GM19240 (cell line): ENCODE results near the gene KIF25.

Experiments used
- DNase-seq: peaks from one replicate; pipeline ENCODE4 v3.0.0; 2011; ENCODE audit warnings: low spot score; ENCODE audit not compliant: insufficient read length

Gene KIF25

DNA sequence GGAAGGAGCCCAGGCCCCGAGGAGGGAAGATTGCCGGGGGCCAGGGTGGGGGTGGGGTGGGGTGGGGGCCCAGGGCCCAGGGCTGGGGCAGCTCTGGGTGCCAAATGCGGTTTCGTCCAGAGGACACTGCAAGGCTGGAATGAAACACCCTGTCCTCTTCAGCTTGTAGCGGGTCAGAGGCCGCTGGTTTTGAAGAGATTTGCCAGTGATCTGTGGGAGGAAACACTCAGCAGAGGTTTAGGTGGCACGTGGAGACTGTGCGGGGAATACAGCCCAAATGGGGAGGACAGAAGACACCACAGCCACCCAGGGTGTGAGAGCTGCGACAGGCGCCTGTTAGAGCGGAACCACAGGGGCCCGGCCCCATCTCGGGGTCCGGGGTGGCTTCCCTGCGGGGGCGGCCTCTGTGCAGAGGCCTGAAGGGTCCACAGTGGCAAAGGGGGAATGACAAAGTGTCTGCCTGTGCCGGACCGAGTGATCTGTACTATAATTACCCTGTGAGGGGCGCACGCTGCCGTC is 52.3 kb downstream of the KIF25 start:
- no peak for DNase-seq

- no peak for DNase-seq
Observed at GRCh38 chr6:168050225-168050880, 52.9 kb downstream of the KIF25 start.

- no peak for DNase-seq
Observed at GRCh38 chr6:168050881-168051586, 53.6 kb downstream of the KIF25 start.

DNA sequence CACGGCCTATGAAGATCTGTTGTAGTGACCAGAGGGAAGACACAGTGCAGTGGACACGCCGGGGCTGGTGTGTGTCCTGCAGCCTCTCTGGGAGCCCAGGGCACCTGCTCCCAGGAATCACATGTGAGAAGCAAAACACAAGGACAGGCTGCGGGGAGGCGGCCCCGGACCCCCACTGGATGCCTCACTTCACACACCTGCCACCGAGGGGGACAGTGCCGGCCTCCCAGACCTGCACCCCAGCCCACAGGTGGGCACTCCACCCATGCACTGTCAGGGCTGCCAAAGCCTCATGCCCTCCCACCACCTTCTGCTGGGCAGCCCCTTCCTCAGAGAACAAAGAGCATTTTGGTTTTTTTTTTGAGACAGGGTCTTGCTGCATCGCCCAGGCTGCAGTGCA is 54.2 kb downstream of the KIF25 start:
- no peak for DNase-seq

DNA sequence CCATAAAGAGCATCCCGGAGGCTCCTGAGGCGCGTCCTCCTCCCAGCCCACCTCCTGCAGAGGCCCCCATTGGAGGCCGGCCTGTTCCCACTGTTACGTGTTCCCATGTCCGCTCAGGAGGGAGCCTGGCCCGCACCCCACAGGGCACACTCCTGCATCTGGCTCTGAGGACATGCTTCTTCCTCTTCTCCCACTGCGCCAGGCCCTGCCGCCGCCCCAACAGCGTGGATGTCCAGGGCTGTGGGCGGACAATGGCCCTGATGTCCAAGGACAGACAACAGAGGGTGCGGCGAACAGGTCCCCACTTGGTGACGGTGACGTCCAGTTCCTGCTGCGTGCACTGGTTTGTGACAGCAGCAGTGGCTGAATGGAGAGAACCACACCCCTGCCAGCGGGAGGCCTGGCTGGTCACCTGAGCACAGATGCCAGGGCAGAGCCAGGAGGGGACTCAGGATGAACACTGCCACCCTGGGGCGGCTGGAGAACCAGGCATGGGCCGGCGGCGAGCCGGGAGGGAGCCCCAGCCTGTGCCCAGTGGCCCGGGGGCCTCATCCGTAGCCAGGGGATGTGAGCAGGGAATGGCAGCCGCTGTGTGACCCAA is 54.9 kb downstream of the KIF25 start:
- no peak for DNase-seq

- no peak for DNase-seq
Observed at GRCh38 chr6:168053086-168053956, 55.9 kb downstream of the KIF25 start.

GRCh38 chr6:168053957-168054471 is 56.5 kb downstream of the KIF25 start:
- DNase-seq = no peak

DNA sequence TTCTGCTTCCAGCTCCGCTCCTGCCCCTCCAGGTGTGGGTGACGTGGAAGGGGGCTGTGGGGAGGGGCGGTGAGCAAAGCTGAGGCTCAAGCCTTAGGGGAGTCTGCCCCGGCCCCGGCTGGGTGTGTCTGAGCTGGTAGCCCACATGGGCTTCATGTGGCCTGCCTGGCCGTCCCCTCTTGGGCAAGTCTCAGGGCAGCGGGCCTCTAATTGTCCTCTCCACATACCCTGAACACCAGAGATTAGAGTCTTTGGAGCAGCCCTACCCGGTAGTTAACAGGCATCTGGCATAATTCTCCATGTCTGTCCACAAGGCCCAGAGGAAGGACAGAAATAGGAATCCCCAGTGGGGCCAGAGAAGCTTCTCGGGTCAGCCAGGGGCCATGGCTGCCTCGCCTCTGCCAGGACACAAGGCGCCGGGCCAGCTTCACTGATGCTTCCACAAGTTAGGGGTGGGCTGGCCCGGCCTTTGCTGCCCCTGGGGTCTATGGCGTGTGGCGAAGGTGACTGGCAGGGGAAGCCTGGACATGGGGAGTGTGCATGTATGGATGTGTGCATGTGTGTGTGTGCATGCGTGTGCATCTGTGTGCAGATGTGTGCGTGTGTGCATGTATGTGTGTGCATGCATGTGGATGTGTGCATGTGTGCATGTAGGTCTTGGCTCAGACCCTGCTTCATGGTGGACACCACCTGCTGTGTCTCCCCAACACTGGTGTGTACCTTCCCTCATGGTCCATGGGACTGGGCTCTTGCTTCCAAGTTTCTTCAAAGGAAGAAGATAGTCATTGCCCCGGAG is 57.5 kb downstream of the KIF25 start:
- DNase-seq = no peak

DNA sequence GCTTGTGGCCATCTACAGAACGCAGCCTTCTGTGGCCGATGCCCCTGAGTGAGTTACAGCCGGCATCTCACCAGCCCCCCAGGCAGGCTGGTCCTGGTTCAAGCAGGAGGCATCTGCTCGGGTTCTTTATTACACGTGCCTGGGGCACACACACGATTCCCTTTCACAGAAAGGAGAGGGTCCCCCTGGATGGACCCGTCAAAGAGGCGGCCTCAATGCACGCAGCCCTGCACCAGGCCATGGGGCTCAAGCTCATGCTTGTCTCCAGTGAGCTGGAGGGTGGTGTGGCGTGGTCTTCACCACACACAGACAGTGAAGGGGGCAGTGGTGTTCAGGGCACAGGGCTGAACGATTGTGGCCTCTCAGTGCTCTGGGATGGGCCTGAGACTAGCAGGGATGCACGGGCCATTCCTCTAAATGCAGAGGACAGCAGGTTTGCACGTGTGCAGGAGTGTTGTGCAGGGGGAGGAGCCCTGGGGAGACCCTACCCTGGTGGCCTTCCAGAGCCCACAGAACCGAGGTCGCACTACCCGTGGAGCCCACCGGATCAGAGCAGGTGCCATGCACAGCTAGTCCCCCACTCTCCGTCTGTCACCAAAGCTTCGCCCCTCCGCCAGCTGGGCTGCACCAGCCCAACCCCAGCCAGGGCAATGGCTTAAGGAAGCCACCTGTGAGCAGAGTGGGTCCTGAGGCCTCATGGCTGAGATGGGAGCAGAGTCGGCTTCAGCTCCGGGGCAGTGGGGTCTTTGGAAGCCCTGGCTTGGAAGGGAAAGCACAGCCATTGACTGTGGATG is 58.4 kb downstream of the KIF25 start:
- no peak for DNase-seq

GRCh38 chr6:168056892-168057527 is 59.5 kb downstream of the KIF25 start:
- DNase-seq = no peak

DNA sequence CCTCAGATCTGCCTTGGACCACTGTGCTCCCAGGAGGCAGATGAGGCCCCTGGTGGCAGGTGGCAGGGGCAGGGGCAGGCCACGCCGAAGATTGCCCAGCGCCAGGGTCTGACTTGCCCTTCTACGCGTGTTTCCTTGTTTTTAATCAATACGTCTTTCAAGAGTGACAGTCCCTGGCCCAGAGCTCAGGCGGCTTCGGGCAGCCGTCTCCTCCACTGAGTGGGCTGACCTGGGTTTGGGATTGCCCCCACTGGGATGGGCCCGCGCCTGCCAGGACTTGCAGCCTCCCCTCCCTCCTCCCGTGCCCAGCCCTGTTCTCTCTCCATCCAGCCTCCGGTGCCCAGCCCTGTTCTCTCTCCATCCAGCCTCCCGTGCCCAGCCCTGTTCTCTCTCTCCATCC is 60.4 kb downstream of the KIF25 start:
- DNase-seq = no peak

- no peak for DNase-seq
Observed at GRCh38 chr6:168058691-168059551, 61.5 kb downstream of the KIF25 start.

DNA sequence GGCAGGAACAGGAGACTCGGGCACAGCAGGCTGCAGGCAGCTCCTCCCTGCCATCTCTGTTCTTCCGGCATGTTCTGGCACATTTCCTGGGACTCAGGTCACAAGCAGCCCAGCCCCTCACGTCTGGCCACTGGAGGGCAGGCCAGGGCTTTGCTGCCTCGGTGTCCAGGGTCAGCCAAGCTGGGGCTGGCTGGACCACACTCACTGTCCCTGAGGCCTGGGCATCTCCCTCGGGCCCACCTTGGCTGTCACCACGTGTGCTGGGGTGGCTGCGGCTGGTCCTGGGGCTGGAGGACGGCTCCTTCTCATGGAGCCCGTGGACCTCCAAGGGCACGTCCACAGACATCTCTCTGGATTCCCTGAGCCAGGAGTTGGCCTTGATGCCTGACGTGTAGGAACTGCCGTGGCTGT is 63.1 kb downstream of the KIF25 start:
- no peak for DNase-seq

DNA sequence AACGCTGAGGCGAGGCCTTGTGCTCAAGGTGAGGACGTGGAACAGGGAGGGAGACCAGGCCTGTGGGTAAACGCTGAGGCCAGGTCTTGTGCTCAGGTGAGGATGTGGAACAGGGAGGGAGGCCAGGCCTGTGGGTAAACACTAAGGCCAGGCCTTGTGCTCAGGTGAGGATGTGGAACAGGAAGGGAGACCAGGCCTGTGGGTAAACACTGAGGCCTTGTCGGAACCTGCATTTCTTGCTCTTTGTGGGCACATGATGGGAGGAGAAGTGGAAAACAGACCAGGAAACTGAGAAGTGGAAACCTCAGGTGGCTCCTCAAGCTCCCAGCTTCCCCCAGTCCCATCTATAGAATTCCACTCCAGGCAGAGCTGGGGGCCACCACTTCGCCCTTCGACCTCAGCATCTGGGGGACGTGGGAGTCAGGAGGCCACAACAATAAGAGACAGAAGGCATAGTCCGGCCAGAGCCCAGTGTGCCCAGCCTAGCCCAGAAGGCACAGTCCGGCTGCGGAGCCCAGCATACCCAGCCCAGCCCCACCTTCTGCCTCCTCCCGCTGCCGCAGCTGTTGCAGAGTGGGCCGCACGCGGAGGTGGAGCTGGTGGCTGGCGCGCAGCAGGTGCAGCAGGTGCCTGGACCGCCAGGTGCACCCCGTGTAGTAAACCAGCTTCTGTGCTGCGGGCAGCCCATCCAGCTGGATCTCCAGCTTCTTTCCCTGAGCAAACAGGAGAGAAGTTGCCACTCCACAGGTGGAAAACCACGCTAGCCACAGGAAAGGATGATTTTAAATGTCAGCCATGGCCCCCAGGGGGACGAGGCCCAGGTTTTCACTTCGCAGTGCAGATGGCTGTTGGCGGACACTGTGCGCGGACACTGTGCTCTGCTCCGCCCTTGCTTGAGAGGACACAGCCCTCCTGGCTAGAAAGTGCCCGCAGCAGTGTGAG is 64.1 kb downstream of the KIF25 start:
- no peak for DNase-seq

- no peak for DNase-seq
Observed at GRCh38 chr6:168062346-168063289, 65.1 kb downstream of the KIF25 start.

- no peak for DNase-seq
Observed at GRCh38 chr6:168063431-168063830, 66.0 kb downstream of the KIF25 start.
